Epithelial cell of esophagus (primary cell): ENCODE results near the gene ELF2.

ENCODE experiments used
- DNase-seq: peaks from one replicate; pipeline ENCODE4 v3.0.0; 2010; ENCODE audit warnings: low read depth
- H3K4me3 ChIP-seq: 2 replicates; pipeline ENCODE4 v1.5.1; 2011; ENCODE audit warnings: mild to moderate bottlenecking, low read length, control low read depth
- CTCF ChIP-seq: IDR thresholded peaks from 2 replicates; pipeline ENCODE4 v1.5.1; 2011; ENCODE audit warnings: low read depth, mild to moderate bottlenecking, low read length, control low read depth, inconsistent platforms; ENCODE audit not compliant: insufficient read depth; ENCODE audit errors: missing control alignments

ELF2 gene

GRCh38 chr4:139212900-139213299 lies 35.9 kb upstream of the ELF2 start:
- TF ChIP-seq CTCF, result no peak
- DNase-seq, result no peak
- no peak overlapping the region for H3K4me3 ChIP-seq

- DNase-seq, result no peak
- no peak overlapping the region for H3K4me3 ChIP-seq
- no peak for TF ChIP-seq CTCF
These were observed 33.5 kb upstream of the ELF2 start for GRCh38 chr4:139210486-139210885.

GRCh38 chr4:139209470-139210063 lies 32.5 kb upstream of the ELF2 start:
- DNase-seq, result no peak
- no peak for TF ChIP-seq CTCF
- no peak overlapping the region for H3K4me3 ChIP-seq

GRCh38 chr4:139208404-139208945 lies 31.5 kb upstream of the ELF2 start:
- DNase-seq, result peak; percentile 30
- no peak for TF ChIP-seq CTCF
- no peak overlapping the region for H3K4me3 ChIP-seq

DNA sequence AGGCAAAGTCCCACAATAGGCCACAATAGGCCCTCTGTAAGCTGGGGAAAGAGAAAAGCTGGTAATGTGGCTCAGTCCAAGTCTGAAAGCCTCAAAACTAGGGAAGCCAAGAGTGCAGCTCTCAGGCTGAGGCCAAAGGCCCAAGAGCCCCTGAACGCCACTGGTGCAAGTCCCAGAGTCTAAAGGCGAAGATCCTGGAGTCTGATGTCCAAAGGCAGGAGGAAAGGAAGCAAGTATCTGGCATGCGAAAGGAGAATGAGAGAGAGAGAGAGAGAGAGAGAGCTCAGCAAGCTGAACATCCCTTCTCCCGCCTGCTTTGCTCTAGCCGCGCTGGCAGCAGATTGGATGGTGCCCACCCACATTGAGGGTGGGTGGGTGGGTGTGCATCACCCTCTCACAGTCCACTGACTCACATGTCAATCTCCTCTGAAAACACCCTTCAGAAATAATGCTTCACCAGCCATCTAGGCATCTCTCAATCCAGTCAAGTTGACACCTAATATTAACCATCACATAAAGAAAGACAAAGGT lies 30.9 kb upstream of the ELF2 start:
- H3K4me3 ChIP-seq, result no peak overlapping the region
- TF ChIP-seq CTCF, result no peak
- DNase-seq, result no peak

DNA sequence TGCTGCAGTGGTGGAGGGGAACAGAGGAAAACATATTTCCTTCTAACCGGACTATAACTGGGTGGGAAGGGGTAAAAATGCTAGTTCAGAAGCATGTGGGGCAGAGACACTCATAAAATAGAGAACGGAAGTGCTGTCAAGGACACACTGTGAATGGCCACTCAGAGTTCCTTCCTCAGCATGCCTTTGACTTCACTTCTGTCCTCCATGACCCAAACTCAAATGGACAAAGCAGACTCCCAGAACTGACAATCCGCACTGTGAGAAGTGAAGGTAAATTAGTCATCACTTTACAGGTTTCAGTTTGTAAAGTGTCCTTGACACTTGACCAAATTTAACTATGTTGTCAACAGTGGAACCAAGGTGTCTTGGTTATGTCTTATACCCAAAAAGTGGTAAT lies 30.2 kb upstream of the ELF2 start:
- H3K4me3 ChIP-seq, result no peak overlapping the region
- TF ChIP-seq CTCF, result no peak

DNA sequence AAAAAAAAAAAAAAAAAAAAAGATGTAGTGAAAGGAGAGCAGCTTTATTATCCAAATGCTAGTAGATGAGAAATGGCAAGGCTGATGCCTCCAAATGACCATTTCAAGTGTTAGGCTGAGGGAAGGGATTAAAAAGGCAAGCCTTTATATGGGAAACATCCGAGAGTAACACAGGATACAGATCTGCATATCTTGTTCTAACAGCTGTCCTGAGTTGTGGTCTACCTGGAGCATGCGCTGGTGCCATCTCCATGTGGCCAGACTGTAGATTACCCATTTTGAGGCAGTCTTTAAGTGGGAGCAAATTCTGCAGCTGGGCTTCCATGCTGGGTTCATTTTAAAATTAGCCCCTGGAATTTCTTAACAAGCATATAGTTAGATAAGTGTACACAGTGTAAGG lies 26.0 kb upstream of the ELF2 start:
- no peak for TF ChIP-seq CTCF
- DNase-seq, result no peak
- H3K4me3 ChIP-seq, result no peak overlapping the region

More for the DNA sequence above, 30.2 kb upstream of the ELF2 start:
- DNase-seq, result no peak
